ENCODE measurements around the gene NCKAP5.

The NCKAP5 gene

DNA sequence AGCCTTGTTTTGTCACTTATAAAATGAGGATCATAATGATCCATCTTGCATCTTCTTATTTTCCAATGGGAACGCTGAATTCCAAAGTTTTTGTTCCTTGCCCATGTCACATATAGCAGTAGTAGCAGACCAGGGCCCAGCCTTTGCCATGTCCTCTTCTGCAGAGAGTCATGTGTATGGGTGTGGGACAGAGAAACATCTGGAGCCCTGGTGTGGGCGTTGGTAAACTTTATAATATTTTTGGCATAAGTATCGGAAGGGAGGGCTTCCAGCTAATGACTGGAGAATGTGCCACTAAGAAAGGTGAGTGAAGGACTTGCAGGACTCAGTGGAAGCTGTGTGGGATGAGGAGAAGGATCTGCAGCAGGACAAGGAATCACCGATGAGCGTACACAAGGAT lies 157.2 kb downstream of the NCKAP5 start:
- TF ChIP-seq, protein P1, sequence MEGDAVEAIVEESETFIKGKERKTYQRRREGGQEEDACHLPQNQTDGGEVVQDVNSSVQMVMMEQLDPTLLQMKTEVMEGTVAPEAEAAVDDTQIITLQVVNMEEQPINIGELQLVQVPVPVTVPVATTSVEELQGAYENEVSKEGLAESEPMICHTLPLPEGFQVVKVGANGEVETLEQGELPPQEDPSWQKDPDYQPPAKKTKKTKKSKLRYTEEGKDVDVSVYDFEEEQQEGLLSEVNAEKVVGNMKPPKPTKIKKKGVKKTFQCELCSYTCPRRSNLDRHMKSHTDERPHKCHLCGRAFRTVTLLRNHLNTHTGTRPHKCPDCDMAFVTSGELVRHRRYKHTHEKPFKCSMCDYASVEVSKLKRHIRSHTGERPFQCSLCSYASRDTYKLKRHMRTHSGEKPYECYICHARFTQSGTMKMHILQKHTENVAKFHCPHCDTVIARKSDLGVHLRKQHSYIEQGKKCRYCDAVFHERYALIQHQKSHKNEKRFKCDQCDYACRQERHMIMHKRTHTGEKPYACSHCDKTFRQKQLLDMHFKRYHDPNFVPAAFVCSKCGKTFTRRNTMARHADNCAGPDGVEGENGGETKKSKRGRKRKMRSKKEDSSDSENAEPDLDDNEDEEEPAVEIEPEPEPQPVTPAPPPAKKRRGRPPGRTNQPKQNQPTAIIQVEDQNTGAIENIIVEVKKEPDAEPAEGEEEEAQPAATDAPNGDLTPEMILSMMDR (conservative IDR thresholded peaks at IDR 0.05; ENCODE audit: control insufficient read depth, insufficient read depth, low read depth, low read length), result no peak
- DNase-seq (ENCODE audit: low read depth), result no peak
- no peak overlapping the region for H3K4me3 ChIP-seq (ENCODE audit: control insufficient read depth, low read depth, low read length)

DNA sequence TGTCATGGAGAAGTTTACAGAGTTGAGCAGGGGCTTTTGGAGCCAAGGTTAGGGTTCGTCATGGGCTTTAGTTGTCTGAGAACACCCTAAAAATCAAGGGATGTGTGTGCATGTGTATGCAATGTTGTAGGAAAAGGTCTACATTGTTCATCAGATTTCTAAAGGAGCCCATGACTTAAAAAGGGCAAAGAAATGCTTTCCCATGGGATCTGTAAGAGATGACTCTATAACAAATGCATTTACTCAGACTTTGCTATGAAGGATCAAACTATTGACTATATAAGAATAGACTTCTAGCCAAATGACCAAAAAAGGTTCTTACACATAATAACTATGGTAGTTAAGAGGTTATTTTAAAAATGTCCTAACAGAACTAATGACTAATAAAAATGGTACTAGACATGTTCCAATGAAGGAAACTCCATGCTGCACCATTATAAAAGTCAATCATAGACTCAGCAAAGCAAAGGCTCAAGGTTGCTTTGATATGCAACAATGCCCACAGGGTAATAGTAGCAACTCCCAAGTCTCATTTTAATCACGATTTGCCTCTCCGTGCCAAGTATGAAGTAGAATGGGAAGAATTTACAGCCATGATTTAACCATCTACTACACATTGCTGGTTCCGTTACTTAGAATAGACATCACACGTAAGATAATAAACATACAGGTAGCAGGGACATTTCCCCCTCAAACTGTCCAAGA lies 158.5 kb downstream of the NCKAP5 start:
- DNase-seq (ENCODE audit: low read depth), result no peak
- TF ChIP-seq, protein P1 (conservative IDR thresholded peaks at IDR 0.05; ENCODE audit: control insufficient read depth, insufficient read depth, low read depth, low read length), result no peak
- H3K4me3 ChIP-seq (ENCODE audit: control insufficient read depth, low read depth, low read length), result no peak overlapping the region

DNA sequence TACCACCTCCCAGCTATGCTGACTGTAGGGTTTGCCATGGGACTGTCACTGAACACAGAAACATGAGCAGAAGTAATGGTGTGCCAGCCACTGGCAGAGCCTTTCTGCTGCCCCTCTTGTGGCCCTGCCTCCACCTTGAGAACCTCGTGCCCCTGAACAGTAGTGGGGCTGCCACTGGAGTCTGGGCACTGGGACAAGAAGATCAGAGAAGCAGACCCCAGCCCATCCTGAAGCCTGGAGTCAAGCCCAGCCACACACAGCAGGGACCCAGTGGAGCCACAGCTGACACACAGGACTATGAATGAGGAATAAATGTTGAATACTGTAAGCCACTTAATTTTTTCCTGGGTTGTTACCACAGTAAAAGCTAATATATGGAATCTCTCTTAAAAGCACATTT lies 159.6 kb downstream of the NCKAP5 start:
- TF ChIP-seq, protein P1 (conservative IDR thresholded peaks at IDR 0.05; ENCODE audit: control insufficient read depth, insufficient read depth, low read depth, low read length), result no peak
- DNase-seq (ENCODE audit: low read depth), result no peak
- no peak overlapping the region for H3K4me3 ChIP-seq (ENCODE audit: control insufficient read depth, low read depth, low read length)

DNA sequence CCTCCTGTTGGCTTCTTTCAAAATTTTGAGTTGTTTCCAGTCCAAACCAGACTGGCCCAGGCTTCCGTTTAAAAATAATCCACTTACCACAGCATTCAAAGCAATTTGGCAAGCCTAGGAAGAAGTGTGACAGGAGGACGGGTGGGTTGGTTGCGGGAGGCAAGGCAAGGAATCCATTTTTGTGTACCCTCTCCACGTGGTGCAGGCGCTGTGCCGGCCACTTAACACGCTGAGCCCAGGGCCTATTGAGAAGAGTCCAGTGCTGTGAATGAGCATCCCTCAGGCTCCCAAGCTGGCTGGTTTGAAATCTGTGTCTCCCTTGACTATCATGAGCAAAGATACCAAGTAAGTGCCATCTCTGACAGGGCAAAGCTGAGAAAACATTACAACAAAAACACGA lies 160.9 kb downstream of the NCKAP5 start:
- H3K4me3 ChIP-seq (ENCODE audit: control insufficient read depth, low read depth, low read length), result no peak overlapping the region
- TF ChIP-seq, protein P1 (conservative IDR thresholded peaks at IDR 0.05; ENCODE audit: control insufficient read depth, insufficient read depth, low read depth, low read length), result no peak
- DNase-seq (ENCODE audit: low read depth), result no peak

DNA sequence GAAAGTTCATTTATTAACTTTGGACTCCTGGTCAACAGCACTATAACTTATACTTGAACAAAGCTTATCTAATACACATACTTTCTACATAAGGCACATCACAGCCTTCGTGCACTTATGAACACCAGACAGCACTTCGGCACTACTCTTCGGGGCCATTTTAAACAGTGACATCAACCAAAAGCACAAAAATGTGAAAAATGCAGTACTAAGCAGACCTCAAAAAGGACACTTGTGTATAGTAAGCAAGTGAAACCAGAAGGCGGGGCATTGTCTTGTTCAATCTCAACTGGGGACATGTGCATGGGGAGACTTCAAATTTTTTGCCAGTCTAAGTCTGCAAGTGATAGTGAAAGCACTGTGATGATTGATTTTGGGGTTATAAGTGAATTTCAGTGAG lies 163.0 kb downstream of the NCKAP5 start:
- no peak for DNase-seq (ENCODE audit: low read depth)
- TF ChIP-seq, protein P1 (conservative IDR thresholded peaks at IDR 0.05; ENCODE audit: control insufficient read depth, insufficient read depth, low read depth, low read length), result no peak
- no peak overlapping the region for H3K4me3 ChIP-seq (ENCODE audit: control insufficient read depth, low read depth, low read length)

DNA sequence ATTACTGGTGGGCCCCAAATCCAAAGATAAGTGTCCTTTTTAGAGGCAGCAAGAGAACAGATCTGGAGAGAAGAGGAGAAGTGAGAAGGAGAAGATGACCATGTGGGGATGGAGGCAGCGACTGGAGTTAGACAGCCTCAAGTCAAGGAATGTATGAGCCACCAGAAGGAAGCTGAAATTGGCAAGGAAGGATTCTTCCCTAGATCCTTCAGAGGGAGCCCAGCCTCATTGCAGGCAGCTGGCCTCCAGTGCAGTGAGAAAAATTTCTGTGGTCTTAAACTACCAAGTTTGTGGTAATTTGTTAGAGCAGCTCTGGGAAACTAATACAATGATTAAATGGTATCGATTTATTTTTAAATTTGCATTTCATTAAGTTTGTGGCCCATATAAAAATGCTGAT lies 167.9 kb downstream of the NCKAP5 start:
- TF ChIP-seq, protein P1 (conservative IDR thresholded peaks at IDR 0.05; ENCODE audit: control insufficient read depth, insufficient read depth, low read depth, low read length), result no peak
- no peak overlapping the region for H3K4me3 ChIP-seq (ENCODE audit: control insufficient read depth, low read depth, low read length)
- no peak for DNase-seq (ENCODE audit: low read depth)

DNA sequence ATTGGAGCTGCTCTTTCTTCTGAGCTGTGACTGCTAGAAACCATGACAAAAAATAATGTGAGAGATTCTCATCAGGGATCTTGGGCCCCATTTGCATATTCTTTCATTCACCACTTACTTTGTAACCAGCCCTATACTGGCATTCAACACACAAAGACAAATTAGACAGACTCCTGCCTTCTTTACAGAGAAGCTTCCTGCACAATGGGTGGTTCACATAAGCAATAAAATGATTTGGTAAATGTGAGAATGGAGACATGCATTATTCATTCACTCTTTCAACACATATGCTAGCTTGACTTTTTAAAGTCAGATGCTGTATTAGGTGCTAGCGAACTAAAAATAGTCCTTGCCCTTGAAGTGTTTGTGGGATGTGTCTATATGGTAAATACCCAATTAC lies 174.4 kb downstream of the NCKAP5 start:
- no peak for DNase-seq (ENCODE audit: low read depth)
- TF ChIP-seq, protein P1 (conservative IDR thresholded peaks at IDR 0.05; ENCODE audit: control insufficient read depth, insufficient read depth, low read depth, low read length), result no peak

More for the DNA sequence above, 174.4 kb downstream of the NCKAP5 start:
- H3K4me3 ChIP-seq (ENCODE audit: control insufficient read depth, low read depth, low read length), result no peak overlapping the region

Measured in fibroblast of mammary gland (primary cell).